NCI-H446 (cell line): ENCODE measurements around the gene ADAMTS15.

Experiments
- DNase-seq, 2 experiments: peaks; one replicate each; lab custom pipeline; 2025; lab: John Stamatoyannopoulos, UW

ADAMTS15 gene

GRCh38 chr11:130478881-130479280 lies 30.4 kb downstream of the ADAMTS15 start:
- no peak for DNase-seq

- no peak for DNase-seq
These were observed 31.7 kb downstream of the ADAMTS15 start for GRCh38 chr11:130480186-130480585.

GRCh38 chr11:130480711-130481140 lies 32.3 kb downstream of the ADAMTS15 start:
- DNase-seq: no peak

- no peak for DNase-seq
These were observed 34.7 kb downstream of the ADAMTS15 start for GRCh38 chr11:130483124-130483523.

GRCh38 chr11:130485983-130486382 lies 37.5 kb downstream of the ADAMTS15 start:
- DNase-seq: no peak

- no peak for DNase-seq
These were observed 38.0 kb downstream of the ADAMTS15 start for GRCh38 chr11:130486391-130486836.

- no peak for DNase-seq
These were observed 38.8 kb downstream of the ADAMTS15 start for GRCh38 chr11:130486987-130487923.

GRCh38 chr11:130487924-130488815 lies 39.7 kb downstream of the ADAMTS15 start:
- no peak for DNase-seq

- no peak for DNase-seq
These were observed 40.6 kb downstream of the ADAMTS15 start for GRCh38 chr11:130488848-130489584.

- no peak for DNase-seq
These were observed 41.3 kb downstream of the ADAMTS15 start for GRCh38 chr11:130489716-130490115.

GRCh38 chr11:130490682-130491449 lies 42.4 kb downstream of the ADAMTS15 start:
- no peak for DNase-seq

GRCh38 chr11:130498181-130498580 lies 49.7 kb downstream of the ADAMTS15 start:
- DNase-seq: no peak

- DNase-seq: no peak
These were observed 51.4 kb downstream of the ADAMTS15 start for GRCh38 chr11:130499828-130500227.

GRCh38 chr11:130504317-130504716 lies 55.9 kb downstream of the ADAMTS15 start:
- no peak for DNase-seq

GRCh38 chr11:130508913-130509312 lies 60.5 kb downstream of the ADAMTS15 start:
- no peak for DNase-seq

- no peak for DNase-seq
These were observed 61.5 kb downstream of the ADAMTS15 start for GRCh38 chr11:130509942-130510341.

GRCh38 chr11:130510407-130511006 lies 62.1 kb downstream of the ADAMTS15 start:
- no peak for DNase-seq

GRCh38 chr11:130511765-130512164 lies 63.3 kb downstream of the ADAMTS15 start:
- DNase-seq: no peak

- DNase-seq: no peak
These were observed 64.2 kb downstream of the ADAMTS15 start for GRCh38 chr11:130512662-130513061.

- DNase-seq: peak in 1 of 2 experiments; percentile 31
These were observed 64.7 kb downstream of the ADAMTS15 start for GRCh38 chr11:130513132-130513531.

GRCh38 chr11:130514316-130514715 lies 65.9 kb downstream of the ADAMTS15 start:
- DNase-seq: peak in 1 of 2 experiments; percentile 13
